ENCODE data around the gene CHST5.
A peak's percentile ranks its signal among the peaks of the same experiment; 100 is the strongest.
"Not testable (repeated sequence)": the region's sequence is repeated elsewhere in the genome, so short reads cannot be mapped to it uniquely, and the experiment has no call there.

CHST5 gene

DNA sequence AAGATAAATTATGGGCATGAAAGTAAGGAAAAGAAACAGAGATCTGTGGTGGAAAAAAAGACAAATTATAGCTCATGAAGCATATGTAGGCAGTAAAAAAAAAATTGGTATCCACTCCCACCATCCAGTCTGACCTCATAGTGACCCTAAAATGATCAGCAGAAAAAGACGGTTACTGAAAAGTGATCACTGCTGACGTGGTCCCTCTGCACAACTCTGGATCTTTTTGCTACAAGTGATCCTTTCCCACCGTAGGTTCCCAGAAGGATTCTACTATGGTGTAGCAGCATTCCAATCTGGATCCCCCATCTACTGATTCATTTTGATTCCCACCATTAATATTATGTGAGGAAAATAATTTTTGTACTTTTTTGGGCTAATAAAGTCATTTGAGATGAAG lies 29.8 kb downstream of the CHST5 start:
- DNase-seq: no peak

- no peak for DNase-seq
These were observed 32.1 kb downstream of the CHST5 start for GRCh38 chr16:75503801-75504200.

- DNase-seq: no peak
These were observed 32.8 kb downstream of the CHST5 start for GRCh38 chr16:75502916-75503605.

- not testable (repeated sequence) for DNase-seq
These were observed 34.1 kb downstream of the CHST5 start for GRCh38 chr16:75501820-75502219.

DNA sequence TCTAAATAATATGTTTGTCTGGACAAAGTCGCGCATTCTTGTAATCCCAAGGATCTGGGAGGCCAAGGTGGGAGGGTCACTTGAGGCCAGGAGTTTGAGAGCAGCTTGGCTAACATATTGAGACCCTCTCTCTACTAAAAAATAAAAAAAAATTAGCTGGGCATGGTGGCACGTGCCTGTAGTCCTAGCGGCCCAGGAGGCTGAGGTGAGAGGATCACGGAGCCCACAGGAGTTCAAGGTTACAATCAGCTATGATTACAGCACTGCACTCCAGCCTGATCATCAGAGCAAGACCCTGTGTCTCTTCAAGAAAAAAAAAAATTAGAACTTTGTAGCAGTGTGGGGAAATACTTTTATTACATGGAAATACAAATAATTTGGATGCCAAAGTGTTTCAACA lies 34.5 kb downstream of the CHST5 start:
- no peak for DNase-seq

GRCh38 chr16:75498605-75499322 lies 37.1 kb downstream of the CHST5 start:
- DNase-seq: not testable (repeated sequence)

DNA sequence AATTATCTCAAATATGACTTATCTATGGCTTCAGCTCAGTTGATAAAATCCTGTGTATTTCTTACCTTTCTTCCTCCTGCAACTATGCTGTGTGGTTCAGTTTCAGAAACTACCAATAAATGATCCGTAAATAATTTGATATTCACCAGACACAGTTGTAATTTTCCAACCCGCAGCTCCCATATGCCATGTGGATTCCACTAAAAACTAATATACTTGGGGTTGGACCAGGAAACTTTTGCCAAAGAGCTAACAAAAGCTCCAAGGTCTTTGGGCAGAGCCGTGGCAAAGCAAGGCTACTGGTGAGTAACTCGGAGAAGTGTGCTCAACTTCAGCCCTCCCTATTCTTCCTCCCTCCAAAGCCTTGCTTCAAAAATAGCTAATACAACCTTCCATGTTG lies 38.4 kb downstream of the CHST5 start:
- DNase-seq: no peak

- DNase-seq: peak; percentile 75
These were observed 40.7 kb downstream of the CHST5 start, which contains the start of gene CHST6 for GRCh38 chr16:75495076-75495674. TSS of gene CHST6 (minus strand) at chr16:75495441. CDS start at chr16:75479828, 15,613 bp downstream.

GRCh38 chr16:75494661-75495075 lies 41.2 kb downstream of the CHST5 start:
- no peak for DNase-seq

GRCh38 chr16:75494184-75494583 lies 41.7 kb downstream of the CHST5 start:
- no peak for DNase-seq

DNA sequence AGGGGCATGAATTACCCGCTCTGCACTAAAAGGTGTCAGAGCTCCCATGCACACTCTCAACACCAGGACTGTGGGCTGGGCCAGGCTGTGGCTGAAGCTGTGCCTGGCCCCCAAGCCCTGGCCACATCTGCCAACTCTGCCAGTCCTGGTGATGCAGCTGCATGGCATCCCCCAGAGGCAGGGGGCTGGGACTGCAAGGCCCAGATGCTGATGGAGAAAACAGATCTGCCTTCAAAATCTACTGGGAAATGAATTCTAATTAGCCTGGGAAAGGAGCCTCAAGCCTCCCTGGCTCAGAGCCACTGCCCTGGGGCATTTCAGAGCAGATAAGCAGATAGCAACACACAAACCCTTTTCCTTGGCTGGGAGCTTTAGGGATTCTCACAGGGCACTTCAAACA lies 44.0 kb downstream of the CHST5 start:
- DNase-seq: no peak

DNA sequence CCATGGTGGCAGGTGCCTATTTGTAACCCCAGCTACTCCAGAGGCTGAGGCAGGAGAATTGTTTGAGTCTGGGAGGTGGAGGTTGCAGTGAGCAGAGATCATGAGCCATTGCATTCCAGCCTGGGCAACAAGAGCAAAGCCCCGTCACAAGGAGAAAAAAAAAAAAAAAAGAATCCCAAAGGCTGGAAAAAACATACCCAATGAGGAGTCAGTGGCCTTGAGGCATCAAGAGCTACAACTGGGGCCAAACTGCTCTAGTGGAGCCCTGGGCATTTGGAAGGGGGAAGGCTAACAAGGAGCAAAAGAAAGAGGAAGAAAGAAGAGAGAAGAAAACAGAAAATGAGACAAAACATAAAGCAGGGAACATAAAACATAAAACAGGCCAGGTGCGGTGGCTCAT lies 47.6 kb downstream of the CHST5 start:
- DNase-seq: no peak

DNA sequence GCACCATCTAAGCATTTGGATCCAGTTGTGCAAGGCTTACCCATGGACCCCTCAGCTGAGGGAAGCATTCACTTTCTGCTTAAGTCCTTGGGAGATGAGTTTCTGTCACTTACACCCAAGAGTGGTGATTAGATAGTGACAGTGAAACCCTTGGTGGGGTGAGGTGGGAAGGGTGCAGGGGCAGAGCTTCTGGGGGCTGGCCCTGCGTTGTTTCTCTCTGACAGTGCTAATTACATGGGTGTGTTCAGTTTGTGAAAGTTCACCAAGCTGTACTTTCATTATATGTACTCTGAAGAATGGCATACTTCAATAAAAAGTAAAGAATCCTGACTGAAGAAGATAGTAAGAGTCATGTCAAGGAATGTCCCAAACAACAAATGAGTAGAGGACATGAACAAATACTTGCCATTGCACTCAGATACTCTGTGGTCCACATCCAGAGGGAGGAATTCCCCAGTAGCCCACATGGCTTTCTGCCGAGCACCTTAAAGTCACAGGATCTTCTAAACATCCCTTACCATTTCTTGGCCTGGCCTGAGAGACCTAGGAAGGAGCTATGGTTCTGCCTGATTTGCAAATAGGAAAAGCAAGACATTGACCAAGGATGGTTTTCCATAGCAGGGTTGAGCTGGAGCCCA lies 49.1 kb downstream of the CHST5 start:
- DNase-seq: no peak

DNA sequence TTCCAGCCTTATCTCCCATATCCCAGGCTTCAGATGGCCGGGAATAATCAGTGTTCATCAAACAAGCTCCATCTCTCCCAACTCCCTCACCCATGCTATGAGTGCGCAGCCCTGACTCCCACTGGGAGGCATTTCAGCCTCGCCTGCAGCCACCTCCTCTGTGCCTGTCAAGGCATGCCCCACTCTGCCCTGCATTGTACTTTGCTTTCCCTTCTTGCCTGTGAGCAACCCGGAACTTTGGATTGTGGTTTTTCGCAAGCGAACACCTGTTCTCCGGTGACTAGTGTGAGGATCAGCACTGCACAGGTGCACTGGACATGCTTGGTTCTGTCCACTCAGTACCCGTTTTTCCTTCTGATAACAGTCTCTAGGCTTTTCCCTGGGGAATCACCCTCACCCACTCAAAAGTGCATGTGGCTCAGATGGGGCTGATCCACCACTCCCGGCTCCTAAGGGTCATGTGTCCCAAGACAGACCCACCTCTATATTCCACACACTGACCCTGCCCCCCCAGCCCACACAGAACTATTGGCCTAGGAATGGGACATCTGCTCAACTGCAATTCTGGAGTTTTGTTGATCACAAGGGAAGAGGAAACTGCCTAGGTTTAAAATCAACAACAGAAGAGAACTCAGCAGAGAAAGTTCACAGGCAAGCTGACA lies 49.8 kb downstream of the CHST5 start:
- no peak for DNase-seq

DNA sequence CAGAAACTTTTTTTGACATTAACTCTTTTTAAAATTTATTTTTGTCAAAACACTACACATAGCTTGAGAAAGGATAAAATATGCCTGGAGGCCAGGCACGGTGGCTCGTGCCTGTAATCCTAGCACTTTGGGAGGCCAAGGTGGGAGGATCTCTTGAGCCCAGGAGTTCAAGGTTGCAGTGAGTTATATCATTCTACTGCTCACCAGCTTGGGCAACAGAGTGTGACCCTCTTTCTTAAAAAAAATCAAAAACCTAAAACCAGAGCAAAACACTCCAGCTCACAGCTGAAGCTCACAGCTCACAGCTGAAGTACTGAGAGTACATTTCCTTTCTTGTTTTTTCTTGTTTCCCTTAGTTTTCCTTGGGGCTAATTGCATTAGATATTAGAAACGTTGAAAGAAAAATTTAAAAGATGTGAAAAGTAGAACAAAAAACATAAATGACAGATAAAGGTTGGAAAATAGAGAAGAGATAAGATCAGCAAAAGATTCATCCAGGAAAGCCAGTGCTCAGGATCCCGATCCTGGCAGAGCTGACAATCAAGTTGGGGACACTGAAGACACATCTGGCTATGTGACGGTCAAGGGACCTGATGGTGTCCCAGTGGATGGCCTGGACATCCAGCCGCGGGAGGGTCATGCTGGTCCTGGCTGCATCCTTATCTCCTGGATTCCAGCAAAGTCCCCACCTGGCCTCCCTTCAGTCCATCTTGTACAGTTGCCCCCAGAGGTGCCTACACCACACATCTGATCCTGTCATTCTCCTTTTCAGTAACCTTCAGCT lies 50.5 kb downstream of the CHST5 start:
- no peak for DNase-seq

DNA sequence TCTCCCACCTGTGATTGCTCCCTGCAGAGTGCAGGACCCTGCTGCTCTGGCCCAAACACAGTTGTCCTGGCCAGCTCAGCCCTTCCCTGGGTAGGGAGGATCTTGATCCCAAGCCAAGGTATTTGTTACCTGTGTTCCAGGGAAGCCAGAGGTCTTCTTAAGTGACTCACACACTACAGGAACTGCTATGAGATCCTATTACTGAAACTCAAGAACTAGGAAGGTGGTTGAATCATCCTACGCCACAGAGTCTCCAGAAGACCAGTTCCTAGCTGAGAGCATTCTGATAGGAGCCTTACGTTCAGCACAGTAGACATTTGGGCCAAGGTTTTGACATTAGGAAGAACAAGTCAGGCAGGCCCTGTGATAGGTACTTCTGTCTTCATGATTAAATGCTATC lies 52.7 kb downstream of the CHST5 start:
- DNase-seq: no peak

GRCh38 chr16:75482434-75483205 lies 53.3 kb downstream of the CHST5 start:
- DNase-seq: no peak

DNA sequence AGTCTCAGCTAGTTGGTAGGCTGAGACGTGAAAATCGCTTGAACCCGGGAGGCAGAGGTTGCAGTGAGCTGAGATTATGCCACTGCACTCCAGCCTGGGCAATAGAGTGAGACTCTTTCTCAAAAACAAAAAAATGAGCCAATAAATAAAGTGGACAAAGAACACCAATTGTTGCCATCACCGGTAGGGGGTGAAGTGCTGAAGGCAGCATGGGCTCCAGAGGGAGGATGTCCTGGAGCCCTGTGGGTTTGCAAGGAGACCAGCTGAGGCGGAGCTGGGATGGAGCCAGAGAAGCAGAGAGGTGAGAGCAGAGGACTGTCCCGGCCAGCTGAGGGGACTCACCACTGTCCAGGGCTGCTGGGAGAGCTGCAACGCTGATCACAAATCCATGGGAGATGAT lies 54.4 kb downstream of the CHST5 start:
- no peak for DNase-seq

DNA sequence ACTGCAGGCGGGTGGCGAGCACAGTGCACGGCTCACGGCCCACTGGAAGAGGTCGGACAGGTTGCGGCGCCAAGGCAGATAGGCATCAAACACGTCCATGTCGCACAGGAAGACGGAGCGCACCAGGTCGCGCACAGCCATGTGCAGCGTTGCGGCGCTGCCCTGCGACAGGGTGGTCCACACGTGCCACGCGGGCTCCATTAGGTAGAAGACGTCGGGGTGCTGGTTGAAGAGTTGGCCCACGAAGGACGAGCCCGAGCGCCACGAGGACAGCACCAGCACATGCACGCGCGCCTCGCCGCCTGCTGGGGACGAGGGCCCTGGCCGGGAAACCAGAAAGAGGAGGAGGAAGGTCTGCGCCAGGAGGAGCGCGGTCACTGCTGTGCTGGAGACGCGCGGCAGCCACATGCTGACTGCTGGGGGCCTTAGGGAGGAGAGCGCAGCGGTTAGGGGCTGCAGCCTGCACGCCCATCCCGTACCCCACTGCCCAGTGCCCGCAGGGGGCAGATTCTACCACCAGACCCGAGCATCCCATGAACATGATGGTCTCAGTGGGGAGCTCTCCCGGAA lies 56.4 kb downstream of the CHST5 start:
- DNase-seq: no peak

Data from right kidney (tissue), 1 donor.